ENCODE data around the gene NPHP1.
"Not testable (repeated sequence)": the region's sequence is repeated elsewhere in the genome, so short reads cannot be mapped to it uniquely, and the experiment has no call there.

DNA sequence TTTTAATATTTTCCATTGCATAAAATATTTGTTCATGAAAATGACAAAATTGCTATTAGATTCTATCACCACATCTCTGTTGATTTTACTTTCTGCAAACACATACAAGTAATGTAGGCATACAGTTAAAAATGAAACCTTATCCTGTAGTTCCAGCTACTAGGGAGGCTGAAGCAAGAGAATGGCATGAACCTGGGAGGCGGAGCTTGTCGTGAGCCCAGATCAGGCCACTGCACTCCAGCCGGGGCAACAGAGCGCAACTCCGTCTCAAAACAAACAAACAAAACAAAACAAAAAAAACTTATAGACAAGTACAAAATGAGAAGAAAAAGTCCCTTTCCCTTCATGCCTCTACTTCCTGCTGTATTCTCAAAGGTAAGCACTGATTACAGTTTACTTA is 29.7 kb upstream of the NPHP1 start:
- not testable (repeated sequence) for TF ChIP-seq POLR2A (IDR thresholded peaks at IDR 0.05)
- TF ChIP-seq, protein P1, sequence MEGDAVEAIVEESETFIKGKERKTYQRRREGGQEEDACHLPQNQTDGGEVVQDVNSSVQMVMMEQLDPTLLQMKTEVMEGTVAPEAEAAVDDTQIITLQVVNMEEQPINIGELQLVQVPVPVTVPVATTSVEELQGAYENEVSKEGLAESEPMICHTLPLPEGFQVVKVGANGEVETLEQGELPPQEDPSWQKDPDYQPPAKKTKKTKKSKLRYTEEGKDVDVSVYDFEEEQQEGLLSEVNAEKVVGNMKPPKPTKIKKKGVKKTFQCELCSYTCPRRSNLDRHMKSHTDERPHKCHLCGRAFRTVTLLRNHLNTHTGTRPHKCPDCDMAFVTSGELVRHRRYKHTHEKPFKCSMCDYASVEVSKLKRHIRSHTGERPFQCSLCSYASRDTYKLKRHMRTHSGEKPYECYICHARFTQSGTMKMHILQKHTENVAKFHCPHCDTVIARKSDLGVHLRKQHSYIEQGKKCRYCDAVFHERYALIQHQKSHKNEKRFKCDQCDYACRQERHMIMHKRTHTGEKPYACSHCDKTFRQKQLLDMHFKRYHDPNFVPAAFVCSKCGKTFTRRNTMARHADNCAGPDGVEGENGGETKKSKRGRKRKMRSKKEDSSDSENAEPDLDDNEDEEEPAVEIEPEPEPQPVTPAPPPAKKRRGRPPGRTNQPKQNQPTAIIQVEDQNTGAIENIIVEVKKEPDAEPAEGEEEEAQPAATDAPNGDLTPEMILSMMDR (IDR thresholded peaks at IDR 0.05): not testable (repeated sequence)

Data from prostate gland (tissue), 2 donors.